Limb (tissue), 2 donors: ENCODE measurements around the gene CPEB2.
"Not testable (repeated sequence)": the region's sequence is repeated elsewhere in the genome, so short reads cannot be mapped to it uniquely, and the experiment has no call there.

Experiments
- DNase-seq, 2 donors: peaks; one replicate each; pipeline ENCODE4 v3.0.0-alpha.2; 2016; ENCODE audit errors: extremely low spot score in 2 of 2

The CPEB2 gene

GRCh38 chr4:15043922-15044321 lies 41.6 kb downstream of the CPEB2 start:
- DNase-seq = no peak

GRCh38 chr4:15054541-15054940 lies 52.3 kb downstream of the CPEB2 start:
- DNase-seq = no peak

DNA sequence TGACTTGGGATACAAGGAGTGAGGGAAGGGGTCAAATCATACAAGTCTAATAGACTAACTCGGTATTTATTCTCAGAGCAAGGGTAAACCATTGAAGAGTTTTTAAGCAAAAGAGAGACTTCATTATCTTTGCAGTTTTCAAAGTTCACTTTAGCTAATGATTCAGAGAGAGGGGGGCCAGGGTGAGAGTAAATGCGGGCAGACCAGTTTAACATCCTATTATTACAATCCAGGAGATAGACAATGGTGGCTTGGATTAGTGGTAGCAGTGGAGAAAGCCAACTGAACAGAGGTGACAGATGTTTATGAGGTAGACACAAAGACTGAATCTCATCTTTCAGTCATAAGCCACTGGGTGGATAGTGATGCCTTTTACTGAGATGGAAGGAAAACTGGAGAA lies 57.9 kb downstream of the CPEB2 start:
- DNase-seq = no peak

DNA sequence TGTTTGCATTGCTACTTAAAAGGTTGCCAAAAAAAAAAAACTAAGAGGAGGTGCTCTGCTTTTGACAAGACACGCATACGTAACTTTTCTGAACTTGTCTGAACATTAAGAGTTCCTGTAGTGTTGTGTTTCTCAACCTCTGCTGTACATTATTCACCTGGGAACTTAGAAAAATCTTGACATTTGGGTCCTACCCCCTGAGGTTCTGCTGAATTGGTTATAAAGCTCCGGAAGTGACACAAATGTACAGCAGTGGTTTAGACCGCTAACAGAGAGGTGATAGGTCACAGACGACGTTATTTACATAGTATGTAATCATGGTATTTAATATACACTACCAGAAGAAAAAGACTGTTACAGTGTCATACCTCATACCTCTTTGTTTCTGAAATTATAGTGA lies 61.1 kb downstream of the CPEB2 start:
- no peak for DNase-seq

GRCh38 chr4:15065516-15065915 lies 63.2 kb downstream of the CPEB2 start:
- no peak for DNase-seq

DNA sequence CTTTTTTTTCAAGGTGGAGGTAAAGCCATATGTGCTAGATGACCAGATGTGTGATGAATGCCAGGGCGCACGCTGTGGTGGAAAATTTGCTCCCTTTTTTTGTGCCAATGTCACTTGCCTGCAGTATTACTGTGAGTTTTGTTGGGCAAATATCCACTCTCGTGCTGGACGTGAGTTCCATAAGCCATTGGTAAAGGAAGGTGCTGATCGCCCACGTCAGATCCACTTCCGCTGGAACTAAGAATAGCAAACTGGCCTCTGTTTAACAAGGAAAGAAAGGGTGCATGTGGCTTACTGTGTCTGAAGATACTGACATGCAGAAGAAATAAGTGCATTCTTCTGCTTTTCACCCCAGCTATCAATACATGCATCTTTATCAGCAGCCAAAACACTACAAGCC lies 63.9 kb downstream of the CPEB2 start:
- DNase-seq = no peak

DNA sequence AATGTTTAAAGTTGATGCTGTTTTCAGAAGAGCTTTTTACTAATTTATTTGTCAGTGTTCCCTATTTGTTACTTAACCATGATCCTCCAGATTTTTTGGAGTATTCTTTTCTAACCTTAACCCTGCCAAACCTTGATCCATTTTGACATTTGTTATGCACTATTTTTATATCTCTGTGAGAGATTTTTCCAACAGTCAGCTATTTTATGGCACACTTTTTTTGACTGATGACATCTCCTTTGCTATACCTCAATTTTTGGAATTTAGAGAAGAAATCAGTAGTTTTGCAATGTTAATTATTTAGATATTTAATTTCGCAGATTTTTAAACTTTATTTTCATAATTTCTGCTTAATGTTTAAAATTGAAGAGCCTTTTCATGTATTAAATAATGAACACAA lies 66.0 kb downstream of the CPEB2 start:
- no peak for DNase-seq

DNA sequence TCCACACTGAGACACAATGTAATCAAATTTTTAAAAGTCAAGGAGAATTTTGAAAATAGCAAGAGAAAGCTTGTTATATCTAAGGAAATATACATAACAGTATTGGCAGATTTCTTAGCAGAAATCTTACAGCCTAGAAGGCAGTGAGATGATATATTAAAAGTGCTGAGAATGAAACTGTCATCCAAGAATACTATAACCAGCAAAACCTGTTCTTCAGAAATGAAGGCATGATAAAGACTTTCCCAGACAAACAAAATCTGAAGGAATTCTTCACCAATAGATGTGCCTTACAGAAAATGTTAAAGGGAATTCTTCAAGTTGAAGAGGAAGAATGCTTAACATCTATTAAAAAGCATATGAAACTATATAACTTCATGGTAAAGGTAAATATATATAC lies 73.6 kb downstream of the CPEB2 start:
- no peak for DNase-seq

DNA sequence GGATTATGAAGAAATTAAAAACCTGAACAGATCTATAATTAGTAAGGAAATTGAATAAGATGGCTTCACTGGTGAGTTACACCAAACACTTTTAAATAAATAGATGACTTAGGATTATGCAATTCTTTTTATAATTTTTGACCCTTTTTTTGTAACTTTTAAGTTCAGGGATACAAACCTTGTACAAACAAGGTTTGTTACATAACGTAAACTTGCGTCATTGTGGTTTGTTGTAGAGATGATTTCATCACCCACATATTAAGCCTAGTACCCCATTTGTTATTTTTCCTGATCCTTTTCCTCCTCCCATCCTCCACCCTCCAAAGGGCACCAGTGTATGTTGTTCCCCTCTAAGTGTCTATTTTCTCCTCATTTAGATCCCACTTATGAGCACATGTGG lies 75.7 kb downstream of the CPEB2 start:
- DNase-seq = no peak

DNA sequence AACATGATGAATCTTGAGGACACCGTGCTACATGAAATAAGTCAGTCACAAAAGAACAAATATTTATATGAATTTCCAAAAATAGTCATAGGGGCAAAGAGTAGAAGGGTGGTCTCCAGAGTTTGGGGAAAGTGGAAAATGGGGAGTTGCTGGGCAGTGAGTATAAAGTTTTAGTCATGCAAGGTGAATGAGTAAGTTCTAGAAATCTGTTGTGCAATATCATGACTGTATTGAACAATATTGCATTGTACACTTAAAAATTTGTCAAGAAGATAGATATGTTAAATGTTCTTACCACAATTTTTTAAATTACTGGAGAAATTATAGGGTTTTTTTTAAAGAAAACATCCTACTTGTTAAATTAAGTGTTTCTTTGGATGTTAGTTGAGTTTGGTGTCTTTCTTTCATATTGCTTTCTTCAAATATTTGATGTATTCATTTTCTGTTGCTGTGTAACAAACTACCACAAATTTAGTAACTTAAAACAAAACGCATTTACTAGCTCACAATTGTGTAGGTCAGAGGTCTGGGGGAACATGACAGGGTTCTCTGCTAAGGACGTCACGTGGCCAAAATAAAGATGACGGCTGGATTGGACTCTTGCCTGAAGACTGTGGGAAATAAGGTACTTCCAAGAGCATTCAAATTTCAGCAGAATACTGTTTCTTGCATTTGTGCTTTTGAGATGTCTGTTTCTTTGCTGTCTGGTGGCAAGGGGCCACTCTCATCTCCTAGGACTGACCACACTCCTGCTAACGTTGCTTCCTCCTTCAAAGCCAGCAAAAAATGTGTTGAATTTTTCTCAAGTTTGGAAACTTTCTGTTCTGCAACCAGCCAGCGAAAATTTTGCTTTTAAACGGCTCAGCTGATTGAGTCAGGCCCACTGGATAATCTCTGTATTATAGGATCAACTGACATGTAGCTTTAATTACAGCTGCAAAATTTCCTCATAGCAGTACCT lies 76.7 kb downstream of the CPEB2 start:
- no peak for DNase-seq

GRCh38 chr4:15084780-15085179 lies 82.5 kb downstream of the CPEB2 start:
- no peak for DNase-seq

DNA sequence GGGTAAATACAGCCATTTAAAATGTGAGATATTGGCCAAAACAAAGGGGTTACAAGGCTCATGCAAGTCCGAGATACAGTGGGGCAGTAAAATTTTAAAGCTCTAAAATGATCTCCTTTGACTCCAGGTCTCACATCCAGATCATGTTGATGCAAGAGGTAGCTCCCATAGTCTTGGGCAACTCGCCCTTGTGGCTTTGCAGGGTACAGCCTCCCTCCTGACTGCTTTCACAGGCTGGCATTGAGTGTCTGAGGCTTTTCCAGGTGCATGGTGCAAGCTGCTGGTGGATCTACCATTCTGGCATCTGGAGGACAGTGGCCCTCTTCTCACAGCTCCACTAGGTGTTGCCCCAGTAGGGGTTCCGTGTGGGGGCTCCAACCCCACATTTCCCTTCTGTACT lies 83.5 kb downstream of the CPEB2 start:
- DNase-seq = not testable (repeated sequence)

DNA sequence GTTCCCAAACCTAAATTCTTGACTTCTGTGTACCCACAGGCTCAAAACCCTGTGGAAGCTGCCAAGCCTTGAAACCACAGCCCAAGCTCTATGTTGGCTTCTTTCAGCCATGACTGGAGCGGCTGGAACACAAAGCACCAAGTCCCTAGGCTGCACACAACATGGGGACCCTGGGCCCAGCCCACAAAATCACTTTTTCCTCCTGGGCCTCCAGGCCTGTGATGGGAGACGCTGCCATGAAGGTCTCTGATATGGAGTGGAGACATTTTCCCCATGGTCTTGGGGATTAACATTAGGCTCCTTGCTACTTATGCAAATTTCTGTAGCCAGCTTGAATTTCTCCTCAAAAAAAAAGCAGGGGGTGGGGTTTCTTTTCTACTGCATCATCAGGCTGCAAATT lies 84.0 kb downstream of the CPEB2 start:
- DNase-seq = not testable (repeated sequence)

- no peak for DNase-seq
These were observed 86.2 kb downstream of the CPEB2 start for GRCh38 chr4:15088394-15089035.

GRCh38 chr4:15089979-15090378 lies 87.7 kb downstream of the CPEB2 start:
- no peak for DNase-seq

GRCh38 chr4:15100380-15100779 lies 98.1 kb downstream of the CPEB2 start:
- DNase-seq = no peak

DNA sequence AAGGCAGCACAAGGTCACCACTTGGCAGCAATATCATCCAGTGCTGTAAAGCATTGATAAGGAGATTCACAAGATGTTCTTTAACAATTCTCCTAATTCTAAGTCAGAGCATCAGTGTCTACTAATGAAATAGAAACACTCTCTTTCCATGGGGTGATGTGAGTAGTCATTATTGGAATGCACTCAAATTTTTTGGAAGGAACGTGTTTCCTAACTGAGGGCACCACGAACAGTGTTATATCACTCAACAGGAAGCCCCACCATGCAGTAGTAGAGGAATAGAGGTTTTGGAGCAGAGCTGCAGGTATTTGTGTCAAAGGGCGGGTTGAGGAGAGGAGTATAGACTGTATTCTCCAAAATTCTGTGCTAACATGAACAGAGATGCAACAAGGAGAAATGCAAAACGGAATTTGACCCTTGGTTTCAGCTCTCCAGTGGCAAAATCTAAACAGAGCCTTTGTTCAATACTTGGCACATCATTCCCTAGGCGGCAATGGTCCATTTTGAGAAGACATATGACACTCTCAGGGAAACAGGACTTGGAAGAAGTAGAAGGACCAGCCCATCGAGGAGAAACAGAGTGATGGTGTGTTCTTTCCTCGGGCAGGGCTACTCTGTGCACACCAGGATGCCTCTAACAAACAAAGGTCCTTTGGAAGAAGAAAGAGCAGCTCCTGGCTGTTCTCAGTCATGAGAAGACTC lies 98.9 kb downstream of the CPEB2 start:
- DNase-seq = no peak

DNA sequence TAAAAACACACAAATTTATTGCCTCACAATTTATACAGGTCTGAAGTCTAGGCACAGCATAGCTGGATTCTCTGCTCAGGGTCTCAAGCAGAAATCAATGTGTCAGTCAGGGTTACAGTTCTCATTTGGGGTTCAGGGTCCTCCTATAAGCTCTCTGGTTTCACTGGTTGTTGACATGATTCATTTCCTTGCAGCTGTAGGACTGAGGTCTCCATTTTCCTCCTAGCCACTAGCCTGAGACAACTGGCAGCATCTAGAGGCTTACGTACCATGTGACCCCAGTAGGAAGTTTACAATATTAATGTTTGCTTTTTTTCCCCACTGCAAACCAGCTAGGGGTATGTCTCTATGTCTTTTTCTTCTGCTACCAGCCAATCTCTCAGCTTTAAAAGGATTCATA lies 102.5 kb downstream of the CPEB2 start:
- DNase-seq = no peak

DNA sequence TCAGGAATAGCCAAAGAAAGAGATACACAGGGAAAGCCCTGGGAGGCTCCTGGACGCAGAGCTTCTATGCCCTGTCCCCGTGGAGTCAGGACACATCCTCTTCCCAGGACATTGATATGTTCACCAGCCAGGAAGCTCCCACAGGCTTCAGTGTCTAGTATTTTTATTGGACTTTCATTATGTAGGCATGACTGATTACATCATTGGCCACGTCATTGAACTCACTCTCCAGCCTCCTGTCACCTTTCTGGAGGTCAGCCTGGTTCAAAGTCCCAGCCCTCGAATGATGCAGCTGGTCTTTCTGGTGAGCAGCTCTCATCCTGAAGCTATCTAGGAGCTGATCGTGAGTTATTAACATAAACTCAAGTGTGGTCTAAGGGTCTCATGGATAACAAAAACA lies 104.1 kb downstream of the CPEB2 start:
- DNase-seq = no peak

DNA sequence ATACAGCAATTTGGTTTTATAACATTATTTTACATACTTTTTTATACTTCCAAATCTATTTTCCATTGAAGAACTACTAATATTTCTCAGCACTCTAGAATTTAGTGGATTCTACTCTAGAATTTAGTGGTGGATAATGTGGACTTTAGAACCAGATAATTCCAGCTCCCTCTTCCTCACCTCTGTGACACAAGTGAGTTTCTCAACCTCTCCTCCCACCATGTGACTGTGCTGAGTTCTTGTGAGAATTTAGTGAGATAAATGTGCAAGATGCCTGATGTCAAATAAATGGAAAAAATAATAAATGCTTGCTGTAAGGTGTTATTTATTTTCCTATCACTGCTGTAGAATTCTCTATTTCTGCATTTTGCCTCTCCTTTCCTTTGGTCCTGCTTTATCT lies 107.3 kb downstream of the CPEB2 start:
- no peak for DNase-seq

DNA sequence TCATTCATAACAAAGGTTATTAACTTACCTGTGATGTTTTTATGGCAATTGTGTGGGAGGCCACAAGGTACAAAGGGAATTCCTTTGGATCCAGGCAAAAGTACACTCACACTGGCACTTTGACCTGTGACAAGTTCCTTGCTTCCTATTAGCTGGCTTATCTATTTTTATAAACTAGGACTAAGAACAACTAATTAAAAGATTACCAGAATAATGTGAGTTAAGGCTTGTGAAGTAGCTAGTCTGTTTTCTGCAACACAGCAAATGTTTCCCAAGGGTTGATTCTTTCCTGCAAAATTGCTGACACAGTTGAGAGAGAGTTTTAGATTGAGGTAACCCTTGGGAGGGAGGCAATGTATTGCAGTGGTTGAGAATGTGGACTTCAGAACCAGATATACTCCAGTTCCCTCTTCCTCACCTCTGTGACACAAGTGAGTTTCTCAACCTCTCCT lies 107.9 kb downstream of the CPEB2 start:
- DNase-seq = no peak

DNA sequence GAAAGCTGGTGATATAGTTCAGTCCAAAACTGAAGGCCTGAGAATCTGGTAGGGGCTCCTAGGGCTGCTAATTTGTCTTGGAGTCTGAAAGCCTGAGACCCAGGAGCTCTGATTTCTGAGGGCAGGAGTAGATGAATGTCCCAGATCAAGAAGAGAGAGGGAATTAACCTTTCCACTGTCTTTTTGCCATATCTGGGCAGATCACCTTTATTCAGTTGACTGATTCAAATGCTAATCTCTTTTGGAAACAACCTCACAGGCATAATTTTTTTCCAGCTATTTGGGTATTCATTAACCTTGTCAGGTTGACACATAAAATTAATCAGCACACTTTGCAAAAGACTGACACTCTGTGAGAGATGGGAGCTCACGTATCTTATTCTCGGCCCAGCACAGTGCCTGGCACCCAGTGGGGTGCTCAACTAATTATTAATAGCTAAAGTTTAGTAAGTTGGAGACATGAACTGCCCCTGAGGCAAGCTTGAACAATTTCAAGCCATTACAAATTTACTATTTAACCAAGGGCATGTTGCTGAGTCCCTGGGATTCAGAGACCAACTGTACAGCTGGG lies 114.3 kb downstream of the CPEB2 start:
- DNase-seq = no peak
